Hepatocyte (in vitro differentiated cells): ENCODE results near the gene SRGAP2C. TPM values are rescaled to one million over a fixed set of nuclear protein-coding genes. Genes with fewer than 3 reads are reported as not detected.
"Not testable (repeated sequence)": the region's sequence is repeated elsewhere in the genome, so short reads cannot be mapped to it uniquely, and the experiment has no call there.

Experiments
- DNase-seq: peaks from one replicate; pipeline ENCODE4 v3.0.0-alpha.2; 2016; ENCODE audit warnings: low spot score
- H2AFZ ChIP-seq: fragments of 200-600 bp; sonication (generic); 2 replicates; pipeline ENCODE4 v1.6.0; 2016; ENCODE audit warnings: antibody characterized with exemption, mild to moderate bottlenecking
- H3K27ac ChIP-seq: fragments of 200-600 bp; sonication (generic); 2 replicates; pipeline ENCODE4 v1.5.1; 2016; ENCODE audit warnings: mild to moderate bottlenecking
- H3K27me3 ChIP-seq: fragments of 200-600 bp; sonication (generic); 2 replicates; pipeline ENCODE4 v1.6.1; 2016
- H3K36me3 ChIP-seq: fragments of 200-600 bp; sonication (generic); replicated peaks from 2 replicates; pipeline ENCODE4 v1.5.1; 2016; ENCODE audit warnings: low read depth; ENCODE audit not compliant: insufficient read depth
- H3K4me1 ChIP-seq: fragments of 200-600 bp; sonication (generic); 2 replicates; pipeline ENCODE4 v1.5.1; 2016; ENCODE audit warnings: mild to moderate bottlenecking, moderate library complexity; ENCODE audit not compliant: insufficient read depth
- H3K4me2 ChIP-seq: fragments of 200-600 bp; sonication (generic); 2 replicates; pipeline ENCODE4 v1.6.0; 2016
- H3K4me3 ChIP-seq: fragments of 200-600 bp; sonication (generic); 2 replicates; pipeline ENCODE4 v1.5.1; 2016; ENCODE audit warnings: mild to moderate bottlenecking
- H3K79me2 ChIP-seq: fragments of 200-600 bp; sonication (generic); 2 replicates; pipeline ENCODE4 v1.6.0; 2017; ENCODE audit warnings: mild to moderate bottlenecking
- H3K9me2 ChIP-seq: fragments of 200-600 bp; sonication (generic); replicated peaks from 2 replicates; pipeline ENCODE4 v1.6.0; 2017; ENCODE audit warnings: mild to moderate bottlenecking; ENCODE audit not compliant: insufficient read depth
- H3K9me3 ChIP-seq: fragments of 200-600 bp; sonication (generic); 2 replicates; pipeline ENCODE4 v1.5.1; 2016; ENCODE audit warnings: low read depth, mild to moderate bottlenecking
- H4K20me1 ChIP-seq: fragments of 200-600 bp; sonication (generic); 2 replicates; pipeline ENCODE4 v1.6.0; 2016; ENCODE audit warnings: mild to moderate bottlenecking; ENCODE audit not compliant: insufficient read depth, poor library complexity, severe bottlenecking
- WGBS: methylation state at CpG from one replicate; pipeline ENCODE4 v1.1.6; 2016; ENCODE audit warnings: low lambda C conversion rate; ENCODE audit errors: missing lambda C conversion rate; 5-methylcytosine and 5-hydroxymethylcytosine counted together
- polyA plus RNA-seq: library from polyadenylated mRNA; unstranded; fragments of >200 nt; fragmentation: Nextera tagmentation; extraction: Ambion mirVana; gene quantifications from 2 replicates; pipeline ENCODE4 v1.2.1, GENCODE V29; 2016
- total RNA-seq: library from RNA; depleted of rRNA; stranded (reverse); fragments of >200 nt; gene quantifications from 2 replicates; pipeline ENCODE4 v1.2.3, GENCODE V29; 2014

The SRGAP2C gene
- total and polyA plus RNA-seq, 2 experiments from 2014 or later, result 7.2 to 10.6 TPM

- WGBS, result no CpG with 5 or more reads among the region's 11 CpGs
- not testable (repeated sequence) for H3K27ac ChIP-seq, H4K20me1 ChIP-seq, H3K9me3 ChIP-seq, H3K27me3 ChIP-seq, H3K4me3 ChIP-seq, H3K4me1 ChIP-seq, H3K4me2 ChIP-seq, H3K79me2 ChIP-seq, H3K36me3 ChIP-seq, H3K9me2 ChIP-seq, DNase-seq, H2AFZ ChIP-seq
Observed at GRCh38 chr1:121317491-121318468, 133.0 kb downstream of the SRGAP2C start.

- not testable (repeated sequence) for H3K27ac ChIP-seq, H3K9me3 ChIP-seq, H4K20me1 ChIP-seq, H3K27me3 ChIP-seq, H3K4me2 ChIP-seq, DNase-seq, H3K79me2 ChIP-seq, H3K4me3 ChIP-seq, H3K4me1 ChIP-seq, H3K9me2 ChIP-seq, H2AFZ ChIP-seq, H3K36me3 ChIP-seq
- 54% methylated on average over 2 of the region's 2 CpGs for WGBS
Observed at GRCh38 chr1:121318687-121319086, 133.9 kb downstream of the SRGAP2C start.

GRCh38 chr1:121321660-121322059 lies 136.9 kb downstream of the SRGAP2C start:
- not testable (repeated sequence) for H3K4me1 ChIP-seq, H3K27me3 ChIP-seq, H3K79me2 ChIP-seq, H3K9me2 ChIP-seq, H3K4me3 ChIP-seq, H3K36me3 ChIP-seq, H3K9me3 ChIP-seq, H2AFZ ChIP-seq, H3K4me2 ChIP-seq, H4K20me1 ChIP-seq, DNase-seq, H3K27ac ChIP-seq
- no CpG with 5 or more reads among the region's 1 CpG for WGBS

- not testable (repeated sequence) for H3K9me2 ChIP-seq, H3K4me1 ChIP-seq, H3K4me3 ChIP-seq, DNase-seq, H3K4me2 ChIP-seq, H4K20me1 ChIP-seq, H3K27me3 ChIP-seq, H3K27ac ChIP-seq, H2AFZ ChIP-seq, H3K79me2 ChIP-seq, H3K9me3 ChIP-seq, H3K36me3 ChIP-seq
Observed at GRCh38 chr1:121324726-121325125, 140.0 kb downstream of the SRGAP2C start.

- not testable (repeated sequence) for H3K4me1 ChIP-seq, H4K20me1 ChIP-seq, H3K79me2 ChIP-seq, H2AFZ ChIP-seq, DNase-seq, H3K9me3 ChIP-seq, H3K4me3 ChIP-seq, H3K27ac ChIP-seq, H3K9me2 ChIP-seq, H3K27me3 ChIP-seq, H3K4me2 ChIP-seq, H3K36me3 ChIP-seq
Observed at GRCh38 chr1:121332141-121332540, 147.4 kb downstream of the SRGAP2C start.

GRCh38 chr1:121332599-121333562 lies 148.1 kb downstream of the SRGAP2C start:
- not testable (repeated sequence) for H2AFZ ChIP-seq, H3K79me2 ChIP-seq, H3K27me3 ChIP-seq, H3K36me3 ChIP-seq, H4K20me1 ChIP-seq, H3K9me2 ChIP-seq, H3K4me1 ChIP-seq, DNase-seq, H3K4me3 ChIP-seq, H3K4me2 ChIP-seq, H3K27ac ChIP-seq, H3K9me3 ChIP-seq
- no CpG with 5 or more reads among the region's 8 CpGs for WGBS

GRCh38 chr1:121337958-121338357 lies 153.2 kb downstream of the SRGAP2C start:
- H3K4me2 ChIP-seq, H3K9me3 ChIP-seq, H4K20me1 ChIP-seq, H3K36me3 ChIP-seq, H3K27me3 ChIP-seq, DNase-seq, H3K4me3 ChIP-seq, H3K79me2 ChIP-seq, H3K4me1 ChIP-seq, H3K27ac ChIP-seq, H2AFZ ChIP-seq, H3K9me2 ChIP-seq: not testable (repeated sequence)
- WGBS, result no CpG with 5 or more reads among the region's 1 CpG

- not testable (repeated sequence) for H3K27ac ChIP-seq, H3K36me3 ChIP-seq, H2AFZ ChIP-seq, H3K9me3 ChIP-seq, H3K79me2 ChIP-seq, H3K9me2 ChIP-seq, H4K20me1 ChIP-seq, H3K4me3 ChIP-seq, H3K4me1 ChIP-seq, H3K4me2 ChIP-seq, H3K27me3 ChIP-seq, DNase-seq
- WGBS, result no CpG with 5 or more reads among the region's 2 CpGs
Observed at GRCh38 chr1:121339611-121340010, 154.8 kb downstream of the SRGAP2C start.
